NCI-H2171 (cell line): Measurements from ENCODE around the gene DLX4.

Experiments
- DNase-seq: peaks from one replicate; lab custom pipeline; 2025; lab: John Stamatoyannopoulos, UW

The DLX4 gene

DNA sequence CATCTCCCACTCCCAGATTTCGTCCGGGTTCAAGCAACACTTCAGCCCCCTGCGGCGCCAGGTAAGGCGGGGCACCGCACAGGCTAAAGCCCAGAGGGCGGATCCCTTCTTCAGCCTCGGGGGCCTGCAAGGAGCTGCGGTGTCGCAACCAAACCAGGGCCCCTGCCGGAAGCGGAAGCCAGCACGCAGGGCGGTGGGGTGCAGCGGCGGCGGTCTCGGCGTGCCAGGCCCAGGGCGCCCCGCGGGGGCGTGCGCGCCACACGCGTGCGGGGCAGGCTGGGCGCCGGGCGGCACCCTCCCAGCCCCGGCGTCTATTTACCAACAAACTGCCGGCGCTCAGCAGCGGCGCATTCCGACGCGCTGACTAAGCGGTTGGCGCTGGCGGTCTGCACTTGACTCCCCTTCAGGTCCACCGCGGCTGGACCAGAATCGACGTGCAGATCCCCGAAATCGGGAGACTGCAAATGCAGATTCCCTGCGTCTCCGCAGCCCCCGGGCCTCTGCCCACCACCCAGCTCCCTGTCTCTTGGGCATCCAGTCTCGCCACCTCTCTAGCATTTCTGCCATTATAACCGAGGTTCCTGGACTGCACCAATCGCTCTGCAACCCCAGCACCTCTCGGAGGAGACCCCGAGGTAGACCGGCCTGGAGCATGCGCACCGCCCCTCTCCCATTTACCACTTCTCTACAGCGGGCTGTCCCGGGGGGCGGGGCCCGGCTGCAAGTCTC is 421 bp upstream of the DLX4 start:
- DNase-seq = peak; percentile 92

DNA sequence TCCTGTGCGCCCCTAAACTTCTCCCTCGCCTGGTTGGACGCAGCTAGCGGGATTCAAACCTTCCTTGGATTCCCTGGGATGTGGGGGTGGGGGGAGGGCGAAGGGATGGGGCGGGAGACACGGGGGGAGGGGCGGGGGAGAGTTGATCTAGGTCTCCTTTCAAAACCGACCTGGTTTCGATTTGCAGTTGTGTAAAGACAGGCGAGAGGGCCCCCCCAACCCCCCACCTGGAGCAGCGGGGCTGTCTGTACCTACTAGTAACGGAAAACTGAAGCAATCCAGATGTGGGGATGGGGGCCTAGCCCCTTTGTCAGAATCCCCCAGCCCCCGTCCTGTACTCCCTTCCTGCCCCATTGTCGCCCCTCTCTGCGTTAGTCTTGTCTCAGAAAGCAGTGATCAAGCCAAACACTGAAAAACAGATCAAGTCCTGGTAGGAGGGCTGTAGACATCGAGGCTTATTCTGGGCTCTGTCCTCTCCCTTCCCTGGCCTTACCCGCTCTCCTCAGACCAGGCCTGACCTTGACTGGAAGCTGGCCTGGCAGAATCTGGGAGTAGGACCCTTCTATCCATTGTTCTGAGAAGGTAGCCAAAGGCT is 902 bp downstream of the DLX4 start:
- DNase-seq = no peak

DNA sequence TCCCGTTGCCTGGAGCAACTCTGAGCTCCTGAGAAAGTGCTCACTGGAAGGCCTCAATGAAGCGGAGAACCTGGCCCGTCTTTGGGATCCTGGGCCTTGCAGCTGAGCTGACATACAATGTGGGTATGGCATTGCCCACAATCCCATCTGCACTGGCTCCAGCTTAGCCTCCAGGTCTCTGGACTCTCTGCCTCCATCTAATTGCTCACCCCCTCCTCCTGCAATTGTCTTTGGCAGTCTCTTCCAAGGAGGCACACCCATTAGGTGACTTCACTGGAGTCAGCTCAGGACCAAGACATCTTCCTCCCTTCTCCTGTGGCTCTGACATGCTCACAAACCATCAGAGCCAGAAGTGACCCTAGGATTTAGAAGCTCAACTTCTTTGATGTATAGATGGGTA is 1.5 kb downstream of the DLX4 start:
- no peak for DNase-seq

DNA sequence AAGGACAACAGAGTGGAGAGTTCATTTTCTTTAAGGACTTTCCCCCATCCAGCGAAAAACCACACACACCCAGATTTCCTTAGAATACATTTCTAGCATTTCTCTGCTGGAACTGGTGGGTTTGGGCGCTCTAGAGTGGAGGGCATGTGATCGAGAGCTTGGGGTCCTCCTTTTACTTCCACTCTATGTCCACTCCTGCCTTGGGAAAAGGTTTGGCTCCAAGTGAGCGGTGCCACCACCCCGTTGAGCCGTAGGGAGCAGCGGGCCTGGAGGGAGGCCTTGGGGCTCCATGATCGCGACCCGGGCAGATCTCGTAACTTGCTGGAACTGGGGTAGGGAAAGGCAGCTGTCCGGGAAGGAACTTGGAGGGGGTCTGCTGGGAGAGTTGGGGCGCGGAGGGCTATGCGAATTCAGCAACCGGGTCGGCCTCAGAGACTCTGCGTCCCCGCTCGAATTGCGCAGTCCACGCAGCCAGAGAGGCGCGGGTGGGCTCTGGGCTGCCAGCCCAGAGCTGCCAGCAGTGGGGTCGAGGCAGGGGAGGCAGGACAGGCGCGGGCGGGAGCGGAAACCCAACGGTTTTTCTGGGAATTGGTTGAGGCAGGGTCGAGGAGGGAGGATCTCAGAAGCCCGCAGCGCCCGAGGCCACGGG is 2.3 kb downstream of the DLX4 start:
- no peak for DNase-seq

DNA sequence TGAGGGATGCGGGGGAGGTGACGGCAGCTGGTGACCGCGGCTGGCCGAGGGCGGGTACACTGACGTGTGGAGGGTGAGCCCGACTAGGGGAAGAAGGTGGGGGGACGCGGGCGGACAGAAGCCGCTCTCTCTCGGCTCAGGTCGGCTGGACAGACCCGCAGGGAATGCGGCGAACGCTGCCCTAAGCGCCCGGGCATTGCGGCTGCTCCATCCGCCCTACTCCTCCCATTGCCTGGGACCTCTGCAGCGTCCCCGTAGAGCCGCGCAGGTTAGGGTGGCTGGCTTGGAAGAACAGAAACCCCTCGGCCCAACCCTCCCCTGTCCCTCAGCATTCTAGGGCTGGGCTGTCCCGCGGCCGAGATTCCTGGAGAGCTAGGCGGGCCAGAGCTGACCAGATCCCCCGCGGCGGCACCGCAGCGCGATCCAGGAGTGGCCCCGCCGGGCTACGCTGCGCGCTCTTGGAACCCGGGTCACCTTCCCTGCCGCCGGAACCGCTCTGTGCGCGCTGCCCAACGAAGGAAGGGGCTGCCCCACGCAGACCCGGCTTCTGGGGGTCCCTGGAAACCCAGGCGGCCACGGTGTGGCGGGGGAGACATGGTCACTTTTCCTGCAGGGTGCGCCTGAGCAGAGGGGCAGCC is 3.0 kb downstream of the DLX4 start:
- no peak for DNase-seq

DNA sequence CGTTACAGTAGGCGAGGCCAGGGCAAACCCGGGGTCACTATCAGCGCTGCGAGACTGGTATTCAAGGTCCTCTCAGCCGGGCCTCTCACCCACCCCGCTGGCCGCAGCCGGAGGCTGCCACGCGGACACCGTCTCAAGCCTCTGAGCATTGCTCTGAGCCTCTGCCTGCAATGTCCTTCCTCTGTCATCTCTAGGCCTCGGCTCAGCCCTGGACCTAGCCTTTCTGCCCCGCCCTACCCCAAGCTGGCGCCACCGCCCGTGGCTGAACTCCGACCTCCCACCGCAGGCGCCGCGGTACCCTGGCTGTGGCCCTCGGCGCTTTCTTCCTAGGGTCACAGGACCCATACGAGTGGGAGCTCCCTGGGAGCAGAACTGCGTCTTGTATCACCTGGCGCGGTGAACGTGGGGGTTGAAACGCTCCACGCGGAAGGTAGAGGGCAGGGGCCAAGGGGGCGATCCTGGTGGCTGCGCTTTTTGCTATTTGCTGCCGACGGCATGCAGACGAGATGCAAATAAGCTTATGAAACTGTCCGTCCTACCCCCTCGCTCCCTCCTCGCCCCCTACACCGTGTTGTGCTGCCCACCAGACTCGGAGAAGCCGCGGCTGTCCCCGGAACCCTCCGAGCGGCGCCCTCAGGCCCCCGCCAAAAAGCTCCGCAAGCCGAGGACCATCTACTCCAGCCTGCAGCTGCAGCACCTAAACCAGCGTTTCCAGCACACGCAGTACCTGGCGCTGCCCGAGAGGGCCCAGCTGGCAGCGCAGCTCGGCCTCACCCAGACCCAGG is 3.7 kb downstream of the DLX4 start:
- no peak for DNase-seq

DNA sequence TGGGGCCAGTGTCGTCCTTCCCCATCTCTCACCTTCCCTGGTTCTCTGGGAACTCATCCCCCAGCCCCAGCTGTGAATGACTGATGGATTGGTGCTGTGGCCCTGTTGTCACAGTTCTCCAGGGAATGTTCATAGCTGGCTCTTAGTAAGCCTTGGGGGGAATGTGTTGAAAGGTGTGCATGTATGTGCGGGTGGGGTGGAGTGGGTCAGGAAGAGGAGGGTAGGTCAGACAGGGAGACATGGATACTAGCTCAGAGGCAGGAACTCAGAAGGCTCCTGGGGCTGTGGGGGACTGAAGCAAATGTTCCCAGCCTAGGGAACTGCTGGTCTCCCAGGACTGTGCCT is 4.3 kb downstream of the DLX4 start:
- DNase-seq = no peak

DNA sequence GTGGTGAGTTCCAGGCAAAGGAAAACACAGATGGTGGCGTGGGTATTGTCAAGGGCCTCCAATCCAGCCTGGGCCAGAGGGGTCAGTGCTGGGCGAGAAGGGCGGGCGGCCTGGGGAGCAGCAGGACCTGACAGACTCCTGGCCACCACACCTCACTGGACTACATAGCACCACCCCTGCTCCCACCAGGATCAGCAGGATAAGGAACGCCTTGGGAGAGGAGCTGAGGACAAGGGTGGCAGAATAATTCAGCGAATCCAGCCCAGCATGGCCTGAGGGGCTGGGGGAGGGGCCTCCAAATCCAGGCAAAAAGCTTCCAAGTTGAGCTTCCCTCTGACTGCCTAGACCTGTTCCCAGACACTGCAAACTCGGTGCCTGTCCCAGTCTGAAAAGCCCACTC is 6.5 kb downstream of the DLX4 start:
- DNase-seq = no peak

DNA sequence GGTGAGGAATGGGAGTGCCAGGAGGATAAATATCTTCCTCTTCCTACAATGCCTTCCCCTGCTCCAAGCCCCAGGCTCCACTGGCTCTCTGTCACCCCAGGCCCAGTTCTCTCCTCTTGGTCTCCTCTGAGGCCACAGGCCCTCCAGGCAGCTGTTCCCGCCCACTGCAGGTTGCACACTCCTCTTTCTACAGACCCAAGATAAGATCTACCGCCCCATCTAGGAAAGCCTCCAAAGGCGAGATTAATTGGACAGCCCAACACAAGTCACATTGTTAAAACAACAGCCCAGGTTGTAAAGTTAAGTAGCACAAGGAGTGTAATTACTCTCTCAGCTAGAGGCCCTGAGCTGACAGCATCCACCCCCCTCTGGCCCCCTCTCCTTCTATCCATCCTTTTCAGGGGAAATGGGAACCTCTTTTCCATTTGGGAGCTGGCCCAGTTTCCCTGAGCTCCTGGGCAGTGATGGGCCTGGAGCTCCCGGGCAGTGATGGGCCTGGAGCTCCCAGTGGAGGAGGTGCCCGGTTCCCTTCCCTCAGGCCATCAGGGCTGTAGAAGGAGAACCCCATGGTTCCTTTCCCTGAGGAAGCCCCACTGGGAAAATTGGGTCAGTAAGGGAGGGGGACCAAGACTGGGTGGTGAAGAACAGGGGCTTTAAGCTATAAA is 7.3 kb downstream of the DLX4 start:
- DNase-seq = no peak

DNA sequence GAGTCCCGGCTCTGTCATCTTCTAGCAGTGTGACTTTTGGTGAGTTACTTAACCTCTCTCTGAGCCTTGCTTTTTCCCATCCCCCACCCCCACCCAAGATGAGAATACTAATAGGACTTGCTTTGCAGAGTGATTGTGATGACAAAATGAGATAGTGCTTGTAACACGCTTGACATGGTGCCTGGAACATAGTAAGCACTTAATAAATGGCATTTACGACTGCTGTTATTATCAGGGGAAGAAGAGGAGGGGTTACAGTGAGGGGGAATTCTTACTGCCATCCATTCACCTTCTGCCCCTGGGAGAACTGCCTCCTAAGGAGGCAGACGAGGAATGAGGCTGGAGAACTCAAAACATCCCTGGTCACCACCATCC is 7.8 kb downstream of the DLX4 start:
- DNase-seq = no peak

DNA sequence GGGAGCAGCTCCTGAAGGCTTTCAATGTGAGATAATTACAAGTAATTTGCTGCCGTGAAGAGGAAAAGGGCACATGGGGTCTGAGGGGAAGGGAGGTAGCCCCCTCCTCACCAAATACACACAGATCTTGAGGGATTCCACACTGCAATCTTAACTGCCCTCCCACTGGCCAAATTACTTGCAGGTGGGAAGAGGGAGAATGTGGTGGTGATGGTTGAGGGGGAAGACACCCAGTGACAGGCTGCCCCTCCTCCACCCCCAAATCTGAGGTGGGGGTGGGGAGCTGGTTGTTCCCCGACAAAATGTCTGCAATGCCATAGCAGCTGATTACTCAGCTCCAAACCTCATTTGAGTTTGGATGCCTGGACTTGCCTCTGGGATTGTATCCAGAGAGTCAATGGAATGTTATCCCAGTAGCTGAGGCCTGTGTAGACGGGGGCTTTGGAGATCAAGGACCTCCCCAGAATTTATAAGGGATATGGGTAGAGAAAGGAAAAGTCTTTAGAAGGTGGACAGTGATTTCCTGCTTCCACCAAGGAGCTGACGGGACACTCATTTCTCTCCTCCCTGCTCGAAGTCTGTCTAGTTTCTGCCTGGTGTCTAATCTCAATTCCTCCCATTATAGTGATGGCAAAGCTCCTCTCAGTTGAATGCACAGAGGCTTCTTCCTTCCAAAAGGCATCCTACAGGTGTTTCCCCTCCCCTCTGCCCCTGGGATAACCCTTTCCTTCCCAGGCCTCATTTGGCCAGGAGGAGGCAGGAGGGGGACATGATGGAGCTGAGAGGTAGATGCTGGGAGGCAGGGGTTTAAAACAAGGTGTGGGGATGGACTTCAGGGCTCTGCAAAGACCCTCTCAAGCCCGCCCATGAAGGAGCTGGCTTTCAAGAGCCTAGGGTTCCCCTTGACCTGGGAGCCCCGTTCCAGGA is 8.7 kb downstream of the DLX4 start:
- no peak for DNase-seq

DNA sequence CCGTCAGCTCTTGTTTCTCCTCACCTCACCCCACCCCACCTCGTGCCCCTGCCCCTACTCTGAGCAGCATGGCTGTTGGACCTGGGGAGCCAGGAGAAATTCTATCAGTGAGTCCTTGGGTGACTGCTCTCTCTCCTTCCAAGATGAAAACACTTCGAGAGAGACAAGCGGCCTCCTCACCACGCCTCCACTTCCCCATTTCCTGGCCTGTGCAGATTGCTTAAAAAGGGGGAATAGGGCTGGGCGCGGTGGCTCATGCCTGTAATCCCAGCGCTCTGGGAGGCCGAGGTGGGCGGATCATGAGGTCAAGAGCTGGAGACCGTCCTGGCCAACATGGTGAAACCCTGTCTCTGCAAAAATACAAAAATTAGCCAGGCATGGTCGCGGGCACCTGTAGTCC is 9.5 kb downstream of the DLX4 start:
- no peak for DNase-seq

DNA sequence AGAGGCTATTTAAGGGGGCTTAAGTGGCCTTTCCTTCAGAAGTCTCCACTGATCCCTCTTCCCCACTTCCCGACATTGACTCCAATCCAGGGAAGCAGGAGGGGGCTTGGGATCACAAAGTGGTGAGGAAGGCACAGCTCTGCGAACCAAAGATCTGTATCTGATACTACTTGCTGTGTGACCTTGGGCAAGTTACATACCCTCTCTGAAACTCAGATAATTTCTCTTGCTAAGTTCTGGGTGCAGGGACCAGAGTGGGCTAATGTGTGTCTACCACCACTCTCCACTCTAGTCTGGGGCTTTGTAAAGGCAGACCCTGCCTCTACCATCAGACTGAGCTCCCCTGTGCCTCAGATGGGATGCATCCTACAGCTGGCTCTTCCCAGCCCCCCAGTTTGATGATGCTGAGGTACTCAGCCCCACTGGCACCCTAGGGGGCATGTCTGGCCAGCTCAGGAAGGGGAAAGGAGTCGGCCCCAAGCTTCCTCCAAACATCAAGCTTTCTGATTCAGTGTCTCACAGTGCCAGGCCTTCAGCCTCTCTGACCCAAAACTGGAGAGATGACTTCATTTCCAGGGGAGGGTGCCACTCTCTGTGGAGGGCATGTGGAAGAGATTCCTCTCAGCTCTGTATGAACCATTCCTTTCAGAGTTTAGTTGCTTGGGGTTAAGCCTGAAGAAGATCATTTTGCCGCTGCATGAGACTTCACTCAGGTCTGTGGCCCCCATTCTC is 10.9 kb downstream of the DLX4 start:
- no peak for DNase-seq

DNA sequence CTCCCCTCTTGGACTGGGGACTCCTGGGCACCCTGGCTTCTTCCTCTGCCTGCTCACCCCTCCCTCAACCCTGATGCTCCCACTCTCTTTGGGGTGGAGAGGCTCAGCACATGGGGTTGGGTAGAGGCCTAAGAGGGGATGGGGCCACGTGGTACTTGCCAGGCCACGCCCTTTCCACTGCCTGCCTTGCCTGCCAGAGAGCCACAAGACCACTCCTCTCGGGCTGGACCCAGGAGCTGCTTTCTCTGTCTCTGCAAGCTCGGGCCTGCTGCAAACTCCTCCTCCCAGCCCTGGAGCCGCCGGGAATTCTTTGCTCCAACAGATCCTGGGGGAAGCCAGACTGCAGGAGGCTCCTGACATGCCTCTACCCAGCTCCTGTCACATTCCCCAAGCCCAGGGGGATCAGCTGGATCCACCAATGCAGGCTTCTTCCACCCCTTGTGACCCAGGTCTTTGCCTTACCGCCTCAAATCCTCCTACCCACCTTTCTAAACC is 11.8 kb downstream of the DLX4 start:
- peak; percentile 84 for DNase-seq

DNA sequence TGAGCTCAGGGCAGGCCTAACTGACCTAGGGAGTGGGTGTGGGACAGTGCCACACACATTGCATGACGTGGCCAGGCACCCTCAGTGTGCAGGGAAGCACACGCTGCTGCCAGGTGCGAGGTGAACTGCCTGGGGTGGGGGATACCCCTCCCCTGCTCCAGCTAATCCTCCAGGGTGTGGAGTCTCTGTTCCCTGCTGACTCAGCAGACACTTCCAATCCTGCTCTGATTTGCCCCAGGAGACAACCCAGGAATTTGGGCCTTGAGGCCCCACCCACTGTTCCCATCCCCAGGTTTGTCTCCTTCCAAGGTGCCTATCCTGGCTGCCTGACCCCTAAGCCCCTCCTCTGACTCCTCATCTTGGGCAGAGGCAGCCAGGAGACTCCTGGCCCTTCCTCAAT is 15.3 kb downstream of the DLX4 start:
- DNase-seq = no peak

DNA sequence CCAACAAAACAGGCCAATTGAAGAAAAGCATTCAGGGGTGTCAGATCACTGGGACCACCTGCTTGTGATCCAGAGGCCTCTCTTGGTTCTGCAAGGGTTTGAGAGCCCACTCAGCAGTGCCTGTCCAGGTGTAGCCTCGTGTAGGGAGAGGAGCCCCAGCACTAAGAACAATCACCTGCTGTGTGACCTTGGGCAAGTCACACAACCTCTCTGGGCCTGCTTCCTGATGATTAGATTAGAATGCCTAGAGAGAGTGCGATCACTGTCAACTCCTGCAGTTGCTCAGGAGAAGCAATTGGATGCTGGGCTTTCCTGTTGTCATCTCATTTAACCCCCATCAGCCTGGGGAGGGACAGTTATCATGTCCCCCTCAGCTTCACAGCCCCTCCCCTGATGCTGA is 15.8 kb downstream of the DLX4 start:
- no peak for DNase-seq

DNA sequence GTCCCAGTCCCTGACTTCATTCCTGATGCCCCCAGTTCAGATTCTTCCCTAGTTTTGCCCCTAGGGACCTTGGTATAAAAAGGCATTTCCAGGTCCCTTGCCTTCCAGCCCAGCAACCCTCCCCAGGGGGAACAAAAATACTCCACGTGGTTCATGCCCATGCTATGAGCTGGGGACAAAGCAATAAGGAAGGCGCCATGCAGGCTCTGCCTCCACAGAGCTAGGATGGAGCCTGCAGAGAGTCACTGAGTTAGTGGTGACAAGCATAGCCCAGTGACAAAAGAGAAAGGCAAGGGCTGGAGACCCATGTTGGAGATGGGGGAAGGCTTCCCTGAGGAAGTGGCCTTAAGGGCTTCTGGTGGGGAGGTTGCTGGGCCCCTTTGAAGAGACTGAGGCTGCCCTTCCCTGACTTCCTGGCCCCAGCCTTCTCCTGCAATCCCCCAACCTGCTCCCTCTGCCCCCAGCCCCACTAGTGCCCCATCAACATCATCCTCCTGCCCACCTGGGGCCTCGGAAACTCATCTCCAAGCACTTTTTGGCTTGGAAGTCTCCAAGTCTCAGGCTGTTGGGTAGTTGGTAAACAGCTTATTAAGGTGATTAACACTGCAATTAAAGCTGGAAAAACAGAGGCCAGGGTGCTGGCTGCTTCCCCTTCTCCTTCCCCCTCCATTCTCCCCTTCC is 16.5 kb downstream of the DLX4 start:
- no peak for DNase-seq

DNA sequence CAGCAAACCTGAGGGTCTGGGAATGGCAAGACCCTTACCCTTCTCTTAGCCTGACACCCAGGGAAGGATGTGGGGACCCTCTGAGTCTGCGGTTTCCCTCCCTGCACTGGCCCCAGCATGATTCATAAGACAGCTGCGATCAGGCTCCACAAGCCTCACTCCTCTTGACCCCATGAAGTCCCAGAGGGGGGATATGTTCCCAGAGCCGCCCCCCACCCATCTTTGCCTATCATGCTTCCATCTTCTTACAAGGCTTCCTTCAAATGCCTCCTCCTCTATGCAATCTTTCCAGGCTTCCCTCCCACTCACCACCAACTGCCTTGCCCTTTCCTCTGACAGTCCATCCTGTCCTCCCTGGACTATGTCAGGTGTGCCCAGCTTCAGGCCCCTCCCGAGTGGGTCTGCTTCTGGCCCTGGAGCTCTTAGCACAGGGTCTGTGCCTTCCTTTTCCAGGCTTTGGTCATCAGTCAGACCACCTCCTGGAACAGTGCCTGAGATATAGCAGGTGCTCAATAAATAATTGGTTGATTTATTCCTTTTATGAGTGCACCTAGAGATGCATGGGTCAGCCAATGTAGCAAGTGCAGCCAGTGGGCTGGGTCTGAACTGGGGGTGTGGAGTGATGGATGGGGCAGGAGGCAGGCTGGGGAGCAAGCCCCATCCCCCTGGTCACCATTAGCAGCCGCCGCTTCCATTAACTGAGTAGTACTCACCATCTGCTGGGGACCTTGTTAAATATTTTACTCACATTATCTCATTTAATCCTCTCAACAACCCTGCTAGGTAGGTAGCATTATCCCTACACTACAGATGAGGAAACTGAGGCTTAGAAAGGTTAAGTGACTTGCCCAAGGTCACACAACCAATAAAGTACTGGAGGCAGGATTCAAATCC is 17.7 kb downstream of the DLX4 start:
- DNase-seq = no peak

DNA sequence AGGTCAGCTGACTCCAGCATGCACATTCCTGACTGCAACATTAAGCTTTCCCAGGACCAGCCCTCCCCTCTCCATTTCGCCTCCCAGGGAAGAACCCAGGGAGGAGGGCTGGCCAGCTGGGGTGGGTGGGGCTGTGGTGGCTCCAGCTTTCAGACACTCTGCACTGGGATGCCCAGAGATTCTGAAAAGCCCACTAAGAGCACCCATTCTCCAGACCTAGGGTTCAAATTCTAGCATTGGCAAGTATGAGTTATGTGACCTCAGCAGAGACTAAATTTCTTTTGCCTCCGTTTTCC is 18.2 kb downstream of the DLX4 start:
- no peak for DNase-seq
